RWPE1 (cell line): ENCODE results near the gene CEP128.
A peak's percentile ranks its signal among the peaks of the same experiment; 100 is the strongest.

ENCODE experiments used
- CTCF ChIA-PET: fragments of 350-600 bp; sonication (Branson Sonifier 250); formaldehyde crosslinking; extraction: SDS; loops from one replicate; lab custom pipeline; 2021; lab: Yijun Ruan, JAX
- POLR2A ChIA-PET: fragments of 400-600 bp; formaldehyde crosslinking; extraction: SDS; loops from one replicate; lab custom pipeline; 2020; ENCODE audit warnings: antibody characterized with exemption; ENCODE audit not compliant: low non-redundant PET; lab: Yijun Ruan, JAX
- DNase-seq: peaks from one replicate; pipeline ENCODE4 v3.0.0; 2012; ENCODE audit warnings: low spot score
- H3K27ac ChIP-seq: fragments of 450-650 bp; 2 replicates; pipeline ENCODE4 v1.5.1; 2017
- TF ChIP-seq, protein P1 (sequence below): fragments of 450-650 bp; conservative IDR thresholded peaks from 2 replicates; pipeline ENCODE4 v1.5.1; 2017; ENCODE audit warnings: low read depth, mild to moderate bottlenecking

Gene CEP128

GRCh38 chr14:80627745-80628144 lies 313.8 kb downstream of the CEP128 start:
- ChIA-PET CTCF (no interaction called here), POLR2A (no interaction called here)
- TF ChIP-seq, protein P1, sequence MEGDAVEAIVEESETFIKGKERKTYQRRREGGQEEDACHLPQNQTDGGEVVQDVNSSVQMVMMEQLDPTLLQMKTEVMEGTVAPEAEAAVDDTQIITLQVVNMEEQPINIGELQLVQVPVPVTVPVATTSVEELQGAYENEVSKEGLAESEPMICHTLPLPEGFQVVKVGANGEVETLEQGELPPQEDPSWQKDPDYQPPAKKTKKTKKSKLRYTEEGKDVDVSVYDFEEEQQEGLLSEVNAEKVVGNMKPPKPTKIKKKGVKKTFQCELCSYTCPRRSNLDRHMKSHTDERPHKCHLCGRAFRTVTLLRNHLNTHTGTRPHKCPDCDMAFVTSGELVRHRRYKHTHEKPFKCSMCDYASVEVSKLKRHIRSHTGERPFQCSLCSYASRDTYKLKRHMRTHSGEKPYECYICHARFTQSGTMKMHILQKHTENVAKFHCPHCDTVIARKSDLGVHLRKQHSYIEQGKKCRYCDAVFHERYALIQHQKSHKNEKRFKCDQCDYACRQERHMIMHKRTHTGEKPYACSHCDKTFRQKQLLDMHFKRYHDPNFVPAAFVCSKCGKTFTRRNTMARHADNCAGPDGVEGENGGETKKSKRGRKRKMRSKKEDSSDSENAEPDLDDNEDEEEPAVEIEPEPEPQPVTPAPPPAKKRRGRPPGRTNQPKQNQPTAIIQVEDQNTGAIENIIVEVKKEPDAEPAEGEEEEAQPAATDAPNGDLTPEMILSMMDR: no peak
- H3K27ac ChIP-seq: no peak overlapping the region
- DNase-seq: no peak

DNA sequence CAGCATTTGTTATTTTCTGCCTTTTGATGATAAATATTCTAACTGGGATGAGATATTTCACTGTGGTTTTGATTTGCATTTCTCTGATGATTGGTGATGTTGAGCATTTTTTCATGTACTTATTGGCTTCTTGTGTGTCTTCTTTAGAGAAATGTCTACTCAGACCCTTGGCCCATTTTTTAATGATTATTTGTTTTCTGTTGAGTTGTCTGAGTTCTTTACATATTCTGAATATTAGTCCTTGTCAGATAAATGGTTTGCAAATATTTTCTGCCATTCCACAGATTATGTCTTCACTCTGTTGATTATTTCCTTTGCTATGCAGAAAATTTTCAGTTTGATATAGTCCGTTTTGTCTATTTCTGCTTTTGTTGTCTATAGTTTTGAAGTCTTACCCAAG lies 317.0 kb downstream of the CEP128 start:
- CTCF ChIA-PET: no interaction called here
- POLR2A ChIA-PET: no interaction called here
- no peak for DNase-seq
- TF ChIP-seq, protein P1: no peak
- no peak overlapping the region for H3K27ac ChIP-seq

GRCh38 chr14:80621701-80622100 lies 319.8 kb downstream of the CEP128 start:
- peak; percentile 57 for DNase-seq
- no peak overlapping the region for H3K27ac ChIP-seq
- POLR2A ChIA-PET: no interaction called here
- CTCF ChIA-PET: interaction anchor here (0.6 kb wide), 2 partner anchors 13 to 134 kb away, joined by 4 to 7 read pairs; no protein-coding TSS in a partner anchor
- TF ChIP-seq, protein P1: no peak

- CTCF ChIA-PET: no interaction called here
These were observed 321.1 kb downstream of the CEP128 start for GRCh38 chr14:80620434-80620833.

GRCh38 chr14:80618751-80619329 lies 322.7 kb downstream of the CEP128 start:
- H3K27ac ChIP-seq: no peak overlapping the region
- TF ChIP-seq, protein P1: no peak
- DNase-seq: no peak
- POLR2A ChIA-PET: no interaction called here
- CTCF ChIA-PET: interaction anchor here (0.5 kb wide), 1 partner anchor 405 kb away, joined by 4 read pairs; no protein-coding TSS in a partner anchor

More at GRCh38 chr14:80620434-80620833, 321.1 kb downstream of the CEP128 start:
- H3K27ac ChIP-seq: no peak overlapping the region
- TF ChIP-seq, protein P1: no peak
- POLR2A ChIA-PET: no interaction called here
- no peak for DNase-seq

DNA sequence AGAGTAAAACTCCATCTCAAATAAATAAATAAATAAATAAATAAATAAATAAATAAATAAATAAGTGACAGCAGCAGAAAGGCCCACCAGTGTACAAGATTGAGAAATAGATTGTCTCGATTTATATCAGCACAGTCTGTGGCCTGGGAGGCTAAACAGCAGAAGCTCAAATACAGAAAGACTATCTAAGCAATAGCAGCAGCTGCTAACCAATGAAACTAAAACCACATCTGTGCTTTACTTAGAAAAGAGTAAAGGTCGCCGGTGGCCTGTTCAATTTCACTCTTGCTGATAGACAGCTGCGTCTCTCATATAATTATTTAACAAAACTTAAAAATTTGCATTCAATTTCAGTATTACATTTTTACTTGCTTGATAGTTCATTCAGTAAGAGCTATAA lies 325.7 kb downstream of the CEP128 start:
- CTCF ChIA-PET: no interaction called here
- POLR2A ChIA-PET: no interaction called here
- TF ChIP-seq, protein P1: no peak
- H3K27ac ChIP-seq: no peak overlapping the region
- no peak for DNase-seq
